ENCODE measurements around the gene APEH. TPM values are rescaled to one million over a fixed set of nuclear protein-coding genes. Genes with fewer than 3 reads are reported as not detected.
A peak's percentile ranks its signal among the peaks of the same experiment; 100 is the strongest.

The APEH gene
- total and polyA plus RNA-seq, 2 of the 13 experiments (the other 11 are each of a cell fraction or from before 2014, with no cell fraction given): 116 to 130 TPM

- no peak for TF ChIP-seq TP53 (CRISPR knock-in tag; conservative IDR thresholded peaks at IDR 0.05)
- TF ChIP-seq KDM1A (CRISPR knock-in tag; IDR thresholded peaks at IDR 0.05): no peak
- peak; percentile 11; the same call in 1 of the 2 replicates for TF ChIP-seq ZFP36L1 (CRISPR knock-in tag; IDR thresholded peaks at IDR 0.05)
- TF ChIP-seq SNAPC2 (CRISPR knock-in tag; IDR thresholded peaks at IDR 0.05): no peak; the same call in 1 of the 2 replicates
- TF ChIP-seq ZNF451 (CRISPR knock-in tag; IDR thresholded peaks at IDR 0.05): peak; percentile 60; the same call in 1 of the 2 replicates
- peak; percentile 30; the same call in 1 of the 2 replicates for TF ChIP-seq MYPOP (CRISPR knock-in tag; IDR thresholded peaks at IDR 0.05)
- TF ChIP-seq ZBTB25 (CRISPR knock-in tag; IDR thresholded peaks at IDR 0.05): peak; percentile 59; the same call in 1 of the 2 replicates
- TF ChIP-seq NONO (IDR thresholded peaks at IDR 0.05): no peak
- TF ChIP-seq NONO (CRISPR knock-in tag; conservative IDR thresholded peaks at IDR 0.05): 0 out of 2 replicates have a peak, but pooled peaks have one; percentile 23
- peak; percentile 45; the same call in 1 of the 2 replicates for TF ChIP-seq MXD3 (CRISPR knock-in tag; IDR thresholded peaks at IDR 0.05)
- peak; percentile 59; the same call in 1 of the 2 replicates for TF ChIP-seq ZNF766 (CRISPR knock-in tag; IDR thresholded peaks at IDR 0.05; ENCODE audit: borderline replicate concordance)
- TF ChIP-seq SATB2 (CRISPR knock-in tag; IDR thresholded peaks at IDR 0.05): no peak
- no peak for TF ChIP-seq TCF7 (IDR thresholded peaks at IDR 0.05; ENCODE audit: low read depth)
- TF ChIP-seq STAG1 (CRISPR knock-in tag; IDR thresholded peaks at IDR 0.05): peak; percentile 96
- no peak for TF ChIP-seq ZNF33B (CRISPR knock-in tag; IDR thresholded peaks at IDR 0.05)
- TF ChIP-seq RBFOX2 (IDR thresholded peaks at IDR 0.05; ENCODE audit: low read depth, low read length): no peak
- TF ChIP-seq SAP130 (CRISPR knock-in tag; IDR thresholded peaks at IDR 0.05; ENCODE audit: low read depth): peak; percentile 59; the same call in 1 of the 2 replicates
- TF ChIP-seq ZNF121 (CRISPR knock-in tag; IDR thresholded peaks at IDR 0.05): no peak; the same call in 1 of the 2 replicates
- 0 out of 2 replicates have a peak, but pooled peaks have one; percentile 8 for TF ChIP-seq CEBPG (CRISPR knock-in tag; IDR thresholded peaks at IDR 0.05)
- peak; percentile 61 for TF ChIP-seq ZSCAN9 (CRISPR knock-in tag; IDR thresholded peaks at IDR 0.05; ENCODE audit: borderline replicate concordance)
- peak; percentile 78 for TF ChIP-seq ZNF687 (CRISPR knock-in tag; IDR thresholded peaks at IDR 0.05)
- TF ChIP-seq ZNF879 (CRISPR knock-in tag; IDR thresholded peaks at IDR 0.05): 0 out of 2 replicates have a peak, but pooled peaks have one; percentile 38
- no peak for TF ChIP-seq GLI4 (CRISPR knock-in tag; IDR thresholded peaks at IDR 0.05; ENCODE audit: borderline replicate concordance)
- peak; percentile 75; the same call in 1 of the 2 replicates for TF ChIP-seq NCOA1 (CRISPR knock-in tag; IDR thresholded peaks at IDR 0.05)
These were observed 2.6 kb upstream of the APEH start (continued) for GRCh38 chr3:49671291-49672288.
